GM18520 (cell line): ENCODE data around the gene HMOX1.
"Not testable (repeated sequence)": the region's sequence is repeated elsewhere in the genome, so short reads cannot be mapped to it uniquely, and the experiment has no call there.

Source experiments
- ATAC-seq: cut with Tn5 transposase; IDR thresholded peaks from one replicate; pipeline ENCODE4 v1.9.1; 2021; ENCODE audit not compliant: unreplicated experiment

HMOX1 gene

GRCh38 chr22:35431483-35432227 lies 50.8 kb downstream of the HMOX1 start:
- no peak for ATAC-seq

- no peak for ATAC-seq
Observed at GRCh38 chr22:35432228-35432905, 51.5 kb downstream of the HMOX1 start.

GRCh38 chr22:35434061-35434710 lies 53.3 kb downstream of the HMOX1 start:
- no peak for ATAC-seq

- ATAC-seq = no peak
Observed at GRCh38 chr22:35435201-35435740, 54.4 kb downstream of the HMOX1 start.

GRCh38 chr22:35436421-35436820 lies 55.5 kb downstream of the HMOX1 start:
- ATAC-seq = no peak

GRCh38 chr22:35437049-35437448 lies 56.2 kb downstream of the HMOX1 start:
- ATAC-seq = no peak

GRCh38 chr22:35438673-35439364 lies 57.9 kb downstream of the HMOX1 start:
- not testable (repeated sequence) for ATAC-seq

GRCh38 chr22:35439365-35439717 lies 58.4 kb downstream of the HMOX1 start:
- no peak for ATAC-seq

GRCh38 chr22:35440129-35440528 lies 59.2 kb downstream of the HMOX1 start:
- no peak for ATAC-seq

GRCh38 chr22:35441489-35442100 lies 60.7 kb downstream of the HMOX1 start:
- ATAC-seq = no peak

- no peak for ATAC-seq
Observed at GRCh38 chr22:35442471-35442870, 61.6 kb downstream of the HMOX1 start.

GRCh38 chr22:35443338-35443737 lies 62.4 kb downstream of the HMOX1 start:
- ATAC-seq = no peak
